NCI-H510A treated with DMSO at 0.1 percent for 48 hours (cell line): ENCODE measurements around the gene ARFGAP2.

Experiments used
- DNase-seq: peaks from one replicate; lab custom pipeline; 2025; lab: John Stamatoyannopoulos, UW

ARFGAP2 gene

DNA sequence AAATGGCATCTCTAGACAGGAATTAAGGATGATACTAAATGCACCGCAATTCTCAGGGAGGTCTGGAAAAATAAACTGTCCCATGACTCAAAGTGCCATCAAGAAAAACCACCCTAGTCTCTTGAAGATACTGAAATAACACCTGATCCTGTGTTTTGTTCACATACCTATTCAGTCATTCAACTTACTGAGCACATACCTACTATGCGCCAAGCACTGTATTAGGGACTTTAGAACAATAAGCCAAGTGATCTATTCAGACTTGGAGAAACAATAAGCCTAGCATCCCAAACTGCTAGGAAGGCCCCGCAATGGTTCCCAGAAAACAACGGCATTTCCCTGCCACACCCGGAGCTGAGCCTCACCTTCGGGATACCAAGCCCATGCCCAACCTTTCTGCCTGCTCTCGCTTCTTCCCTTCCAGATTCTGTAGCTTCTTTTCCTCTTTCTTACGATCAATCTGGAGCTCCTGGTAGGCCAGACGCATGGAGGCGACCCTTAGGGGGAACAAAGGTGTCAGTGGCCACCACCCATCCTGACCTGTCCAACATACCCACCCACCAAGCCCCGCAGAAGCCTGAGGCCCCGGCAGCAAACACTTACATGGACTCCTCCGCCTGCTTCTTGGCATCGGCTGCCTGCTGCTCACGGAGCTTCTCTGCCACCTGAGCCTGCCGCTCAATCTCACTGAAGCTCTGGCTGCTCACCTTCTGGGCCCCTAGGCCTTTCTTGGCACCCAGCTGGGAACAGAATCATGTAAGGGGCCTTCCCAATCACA, 5.4 kb downstream of the ARFGAP2 start:
- no peak for DNase-seq

DNA sequence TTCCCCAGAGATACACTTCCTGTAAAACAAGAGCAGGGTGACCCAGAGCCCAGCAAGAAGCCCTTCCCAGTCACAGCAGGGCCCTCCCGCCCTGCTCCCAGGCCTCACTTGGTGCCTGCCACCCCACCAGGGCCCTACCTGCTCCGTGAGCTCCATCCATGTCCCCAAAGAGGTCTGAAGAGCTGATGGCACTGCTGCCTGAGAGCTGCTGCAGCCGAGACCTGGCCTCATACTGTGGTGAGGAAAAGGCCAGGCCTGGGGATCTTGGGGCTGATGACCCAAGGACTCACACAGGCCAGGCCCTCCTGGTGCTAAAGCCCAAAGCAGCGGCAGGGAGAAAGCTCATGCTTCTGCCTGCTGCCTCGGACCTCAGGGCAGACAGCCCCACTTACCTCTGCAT, 10.3 kb downstream of the ARFGAP2 start:
- no peak for DNase-seq

DNA sequence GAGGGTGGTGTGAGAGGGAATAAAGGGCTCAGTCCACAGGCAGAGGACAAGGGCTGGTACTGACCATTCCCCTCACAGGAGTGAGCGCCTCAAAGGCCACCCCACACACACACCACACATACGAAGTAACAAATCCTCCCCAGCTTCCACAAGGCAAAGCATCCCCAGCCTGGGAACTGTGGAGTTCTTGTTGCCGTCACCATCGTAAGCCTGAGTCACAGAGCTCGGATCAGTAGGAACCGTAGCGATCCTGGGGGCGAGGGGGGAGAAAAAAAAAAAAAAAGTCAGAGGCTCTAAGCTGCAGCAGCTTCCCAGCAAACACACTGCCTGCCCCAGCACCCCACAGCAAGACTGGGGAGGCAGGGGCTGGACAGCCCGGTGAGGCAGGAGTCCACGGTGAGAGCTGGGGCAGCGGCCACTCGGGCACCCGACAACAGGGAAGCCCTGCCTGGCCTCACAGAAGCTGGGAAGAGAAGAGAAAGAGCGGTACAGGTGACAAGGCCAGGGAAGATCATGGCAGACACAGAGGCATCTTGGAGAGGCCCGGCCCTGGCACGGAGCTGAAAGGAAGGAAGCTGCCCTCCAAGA, 11.3 kb downstream of the ARFGAP2 start:
- DNase-seq: no peak

DNA sequence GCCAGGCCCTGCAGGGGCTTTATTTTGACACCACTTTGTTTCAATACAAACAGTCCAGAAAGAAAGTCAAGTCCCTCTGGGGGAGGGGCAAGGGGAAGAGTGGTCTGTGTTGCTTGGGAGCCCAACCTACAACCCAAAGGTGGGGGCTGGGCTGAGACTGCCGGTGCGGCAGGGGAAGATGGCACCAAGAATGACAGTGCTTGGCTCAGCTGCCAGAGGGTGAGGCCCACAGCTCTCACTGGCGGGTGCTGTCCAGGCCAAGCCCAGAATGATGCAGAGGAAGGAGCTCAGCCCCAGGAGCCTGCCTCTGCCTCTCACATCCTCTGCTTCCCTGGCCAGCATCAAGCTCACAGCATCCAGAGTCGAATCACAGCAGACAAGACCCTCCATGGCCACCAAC, 12.4 kb downstream of the ARFGAP2 start:
- no peak for DNase-seq

DNA sequence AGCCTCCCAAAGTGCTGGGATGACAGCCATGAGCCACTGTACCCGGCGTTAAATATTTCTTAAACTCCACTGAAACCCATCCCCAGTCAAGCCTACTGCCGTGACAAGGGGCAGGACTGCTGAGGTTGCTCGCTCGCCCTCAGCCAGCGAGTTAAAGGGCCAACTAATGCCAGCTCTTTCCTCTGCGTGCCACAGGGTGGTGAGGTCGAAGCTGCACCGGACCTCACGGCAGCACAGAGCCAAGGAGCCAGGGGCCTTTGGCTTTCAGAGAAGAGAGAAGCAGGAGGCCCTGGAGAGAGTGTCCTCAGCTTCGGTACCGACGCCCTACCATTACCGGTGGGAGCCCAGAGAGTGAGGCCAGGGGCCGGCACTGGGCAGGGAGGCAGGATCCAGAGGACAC, 12.8 kb downstream of the ARFGAP2 start:
- DNase-seq: no peak

DNA sequence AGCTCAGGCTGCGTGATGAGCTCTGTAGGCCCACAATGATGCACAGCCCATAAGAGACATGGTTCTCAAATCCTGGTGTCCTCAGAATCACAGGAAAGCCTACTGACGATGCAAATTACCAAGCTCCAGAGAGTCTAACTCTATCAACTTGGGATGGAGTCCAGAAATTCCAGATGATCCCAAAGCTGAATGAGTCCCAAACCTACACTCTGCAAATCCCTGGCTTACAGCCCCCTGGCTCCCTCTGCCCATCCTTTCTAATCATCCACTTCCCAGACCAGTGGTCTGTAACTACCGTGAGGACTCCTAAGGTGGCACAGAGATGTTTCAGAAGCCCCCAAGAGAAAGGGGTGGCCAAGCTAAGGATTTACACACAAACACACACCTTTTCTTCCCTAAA, 13.5 kb downstream of the ARFGAP2 start:
- no peak for DNase-seq

DNA sequence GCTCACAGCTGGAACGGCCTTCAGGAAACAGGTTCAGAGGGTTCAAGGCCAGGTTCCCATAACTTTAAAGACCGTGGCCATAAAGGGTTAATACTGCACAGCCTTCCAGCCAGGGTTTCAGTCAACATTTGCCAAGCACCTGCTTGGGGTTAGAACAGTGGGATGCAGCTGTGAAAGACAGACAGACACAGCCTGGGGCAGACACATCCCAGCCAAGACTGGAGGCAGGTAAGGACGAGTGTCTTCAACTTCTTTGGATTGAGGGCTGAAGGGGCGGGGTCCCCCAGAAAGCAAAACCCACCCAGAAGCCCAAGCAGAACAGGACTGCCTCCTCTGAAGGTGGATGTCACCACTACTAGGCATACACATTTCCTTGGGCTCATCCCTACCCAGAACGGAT, 14.3 kb downstream of the ARFGAP2 start:
- no peak for DNase-seq

DNA sequence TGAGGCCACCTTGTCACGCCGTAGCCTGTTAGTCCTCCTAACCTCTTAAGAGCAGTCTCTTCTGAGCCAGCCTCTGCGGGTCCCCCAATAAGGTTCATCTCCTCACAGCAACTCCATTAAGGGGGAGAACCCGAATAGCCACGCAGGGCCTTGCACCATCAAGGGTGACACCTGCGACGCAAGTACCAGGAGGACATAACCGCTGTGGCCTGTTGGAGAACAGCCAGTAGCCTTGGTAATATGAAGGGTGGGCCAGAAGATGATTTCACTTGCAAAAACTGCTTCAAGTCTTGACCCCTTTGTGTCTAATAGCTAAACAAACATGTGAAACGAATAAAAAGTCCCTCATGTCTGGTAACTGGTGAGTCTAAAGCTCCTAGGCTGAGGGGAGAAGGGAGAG, 14.8 kb downstream of the ARFGAP2 start:
- DNase-seq: no peak

DNA sequence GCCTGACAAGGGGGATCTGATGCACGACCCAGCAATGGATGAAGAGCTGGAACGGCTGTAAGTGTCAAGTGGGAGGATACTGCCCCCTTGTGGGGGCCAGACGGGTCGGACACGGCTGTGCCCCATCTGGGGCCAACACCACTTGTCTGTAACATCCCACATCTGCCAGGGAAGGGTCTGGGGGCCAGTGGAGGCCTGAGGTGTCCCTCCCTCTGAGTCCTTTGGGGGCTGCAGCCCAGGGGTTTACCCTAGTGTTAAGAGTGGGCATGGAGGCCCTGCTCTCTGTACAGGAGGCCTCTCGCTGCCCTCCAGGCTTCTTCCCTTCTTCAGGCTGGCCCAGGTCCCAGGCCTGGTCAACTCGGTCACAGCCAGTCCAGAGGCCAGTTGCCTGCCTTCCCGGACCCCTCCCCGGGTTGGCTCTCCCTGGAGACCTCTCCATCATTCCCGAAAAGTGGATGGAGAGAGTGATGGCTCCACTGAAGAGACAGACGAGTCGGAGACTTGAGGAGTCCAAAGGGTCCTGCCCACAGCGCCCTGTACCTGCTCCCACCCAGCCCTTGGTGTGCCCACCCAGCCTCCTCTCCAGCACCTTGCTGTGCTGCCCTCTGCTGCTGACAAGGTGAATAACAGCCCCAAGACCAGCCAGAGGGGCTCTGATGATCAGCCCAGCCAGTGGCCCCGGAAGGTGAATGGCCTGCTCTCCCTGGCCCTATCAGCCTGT, 15.4 kb downstream of the ARFGAP2 start:
- no peak for DNase-seq

DNA sequence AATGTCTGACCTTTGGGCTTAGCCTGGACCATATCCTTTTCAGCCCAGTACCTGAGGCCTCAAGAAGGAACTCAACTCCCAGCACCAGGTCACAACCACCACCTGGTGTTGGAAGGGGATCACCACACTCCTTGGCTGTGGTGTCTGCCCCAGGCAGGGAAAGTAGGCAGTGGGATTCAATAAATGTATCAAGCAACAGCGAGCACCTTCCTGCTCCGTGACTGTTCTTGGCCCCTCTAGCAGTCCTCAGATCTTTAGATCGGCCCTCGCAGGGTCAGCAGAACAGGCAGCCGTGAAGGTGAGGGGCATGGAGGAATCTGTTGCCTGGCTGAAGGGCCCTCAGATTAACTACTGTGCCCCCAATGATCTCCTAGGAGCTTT, 15.9 kb downstream of the ARFGAP2 start:
- DNase-seq: no peak

DNA sequence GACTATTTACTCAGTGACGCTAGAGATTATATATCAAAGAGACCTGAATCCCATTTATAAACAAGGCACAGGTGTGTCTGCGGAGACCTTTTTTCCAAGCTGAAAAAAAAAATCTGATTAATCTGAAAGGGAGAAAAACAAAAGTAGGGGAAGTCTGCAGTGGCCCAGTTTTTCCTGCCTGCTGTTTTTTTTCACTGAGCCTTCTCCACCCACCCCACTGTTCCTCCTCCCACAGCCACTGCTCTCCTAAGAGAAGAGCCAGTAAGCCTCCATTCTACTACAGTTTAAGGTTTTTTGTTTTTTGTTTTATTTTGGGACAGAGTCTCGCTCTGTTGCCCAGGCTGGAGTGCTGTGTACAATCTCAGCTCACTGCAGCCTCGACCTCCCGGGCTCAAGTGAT, 18.4 kb downstream of the ARFGAP2 start:
- DNase-seq: no peak

DNA sequence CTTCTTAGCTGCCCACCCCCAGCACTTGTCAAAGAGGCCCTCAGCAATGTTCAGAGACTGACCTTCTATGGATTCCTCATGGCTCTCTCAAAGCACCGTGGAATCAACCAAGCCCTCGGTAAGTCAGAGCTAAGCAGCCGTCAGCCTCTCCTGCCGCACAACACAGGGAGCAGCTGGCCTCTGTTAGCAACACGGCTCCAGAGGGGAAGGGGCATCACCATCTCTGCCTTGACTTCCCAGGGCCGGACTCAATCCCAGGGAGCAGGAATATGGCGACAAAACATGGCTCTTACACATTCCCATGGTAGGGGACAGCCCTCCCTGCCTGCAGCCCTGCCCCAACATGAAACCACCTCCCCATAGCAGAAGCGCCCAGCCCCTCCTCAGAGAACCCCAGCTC, 18.9 kb downstream of the ARFGAP2 start:
- DNase-seq: no peak

DNA sequence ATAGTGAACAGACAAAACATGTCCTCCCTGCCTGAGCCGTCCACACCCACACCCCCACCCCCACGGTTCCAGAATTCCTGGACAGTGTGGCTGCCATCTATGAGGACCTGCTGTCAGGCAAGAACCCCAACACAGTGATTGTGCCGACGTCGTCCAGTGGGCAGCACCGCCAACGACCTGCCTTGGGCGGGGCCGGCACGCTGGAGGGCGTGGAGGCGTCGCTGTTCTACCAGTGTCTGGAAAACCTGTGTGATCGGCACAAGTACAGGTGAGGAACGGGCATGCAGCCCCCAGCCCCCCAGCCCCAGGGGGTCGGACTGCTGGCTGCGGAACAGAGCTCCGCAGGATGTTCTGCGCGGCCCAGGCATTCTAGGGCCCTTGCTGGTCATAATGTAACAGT, 19.7 kb downstream of the ARFGAP2 start:
- no peak for DNase-seq

DNA sequence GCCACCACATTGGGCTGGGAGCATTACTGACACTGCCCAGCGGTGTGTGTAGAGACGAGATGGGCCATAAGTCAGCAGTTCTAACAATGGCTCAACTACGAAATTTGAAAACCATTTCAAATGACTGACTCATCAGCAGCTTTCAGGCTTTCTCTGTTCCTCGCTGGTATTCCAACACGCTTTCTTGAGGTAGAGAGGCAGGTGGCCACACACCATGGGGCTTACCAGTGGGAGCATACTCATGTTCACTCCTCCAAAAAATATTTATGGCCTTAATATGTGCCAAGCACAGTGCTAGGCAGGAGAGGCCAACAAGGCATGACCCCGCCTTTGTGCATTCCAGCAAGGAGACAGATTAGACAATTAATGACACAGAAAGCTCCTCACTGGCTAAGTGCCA, 20.3 kb downstream of the ARFGAP2 start:
- DNase-seq: no peak

DNA sequence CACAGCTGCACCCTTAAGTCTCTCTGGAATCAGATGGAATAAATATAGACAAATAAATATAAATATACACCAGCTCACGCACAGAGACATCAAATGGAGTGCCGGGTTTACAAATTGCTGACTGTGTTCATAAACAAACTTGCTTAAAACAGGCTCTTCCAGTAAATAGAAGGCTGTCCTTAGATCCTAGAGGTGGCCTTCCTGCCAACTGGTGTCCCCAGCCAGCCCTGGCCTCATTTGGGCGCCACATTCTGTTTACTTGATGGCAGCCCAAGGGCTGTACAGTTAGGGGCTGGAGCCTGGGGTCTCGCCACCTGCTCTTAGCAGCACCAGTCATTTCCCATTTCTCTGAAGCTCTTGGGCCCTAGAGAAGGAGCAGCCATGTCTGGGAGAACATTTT, 20.8 kb downstream of the ARFGAP2 start:
- no peak for DNase-seq

DNA sequence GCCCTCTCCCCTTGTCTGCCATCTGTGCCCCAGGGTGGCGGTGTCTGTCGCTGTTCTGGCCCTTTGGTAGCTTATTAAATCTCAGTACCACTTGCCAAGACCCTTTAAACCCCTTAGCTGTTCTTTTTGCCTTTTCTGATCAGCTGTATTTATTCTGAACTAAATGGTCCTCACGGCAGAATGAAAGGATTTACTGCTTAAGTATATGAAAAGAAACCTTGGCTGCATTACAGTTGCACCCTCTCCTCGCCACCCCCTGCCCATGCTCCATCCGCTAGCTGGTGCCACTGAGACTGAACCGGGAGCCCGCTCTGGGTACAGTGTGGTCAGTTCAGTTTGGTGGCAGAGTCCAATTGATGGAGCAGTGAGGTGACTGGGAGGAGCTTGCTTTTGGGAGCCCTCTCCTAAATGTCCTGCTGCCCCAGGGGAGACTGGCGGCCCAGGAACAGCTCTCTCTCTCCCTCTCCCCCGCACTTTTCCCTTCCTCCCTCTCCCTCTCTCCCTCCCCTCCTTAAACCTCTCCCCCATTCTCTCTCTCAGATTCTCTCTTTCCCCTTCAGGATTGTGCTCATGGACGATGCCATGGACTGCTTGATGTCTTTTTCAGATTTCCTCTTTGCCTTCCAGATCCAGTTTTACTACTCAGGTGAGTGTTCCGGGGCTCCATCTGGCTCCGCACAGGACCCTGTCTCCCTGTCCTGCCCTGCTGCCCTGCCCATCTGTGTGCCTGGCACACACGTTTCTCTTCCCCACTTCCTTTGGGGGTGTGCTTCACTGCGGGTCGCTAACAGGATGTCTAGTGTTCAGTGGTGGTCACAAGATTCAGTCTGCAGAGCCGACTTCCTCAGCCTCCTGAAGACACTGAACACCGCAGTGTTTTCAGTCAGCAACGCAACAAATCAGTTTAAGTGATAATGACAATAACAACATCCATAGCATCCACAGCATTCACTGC, 21.8 kb downstream of the ARFGAP2 start:
- DNase-seq: no peak

DNA sequence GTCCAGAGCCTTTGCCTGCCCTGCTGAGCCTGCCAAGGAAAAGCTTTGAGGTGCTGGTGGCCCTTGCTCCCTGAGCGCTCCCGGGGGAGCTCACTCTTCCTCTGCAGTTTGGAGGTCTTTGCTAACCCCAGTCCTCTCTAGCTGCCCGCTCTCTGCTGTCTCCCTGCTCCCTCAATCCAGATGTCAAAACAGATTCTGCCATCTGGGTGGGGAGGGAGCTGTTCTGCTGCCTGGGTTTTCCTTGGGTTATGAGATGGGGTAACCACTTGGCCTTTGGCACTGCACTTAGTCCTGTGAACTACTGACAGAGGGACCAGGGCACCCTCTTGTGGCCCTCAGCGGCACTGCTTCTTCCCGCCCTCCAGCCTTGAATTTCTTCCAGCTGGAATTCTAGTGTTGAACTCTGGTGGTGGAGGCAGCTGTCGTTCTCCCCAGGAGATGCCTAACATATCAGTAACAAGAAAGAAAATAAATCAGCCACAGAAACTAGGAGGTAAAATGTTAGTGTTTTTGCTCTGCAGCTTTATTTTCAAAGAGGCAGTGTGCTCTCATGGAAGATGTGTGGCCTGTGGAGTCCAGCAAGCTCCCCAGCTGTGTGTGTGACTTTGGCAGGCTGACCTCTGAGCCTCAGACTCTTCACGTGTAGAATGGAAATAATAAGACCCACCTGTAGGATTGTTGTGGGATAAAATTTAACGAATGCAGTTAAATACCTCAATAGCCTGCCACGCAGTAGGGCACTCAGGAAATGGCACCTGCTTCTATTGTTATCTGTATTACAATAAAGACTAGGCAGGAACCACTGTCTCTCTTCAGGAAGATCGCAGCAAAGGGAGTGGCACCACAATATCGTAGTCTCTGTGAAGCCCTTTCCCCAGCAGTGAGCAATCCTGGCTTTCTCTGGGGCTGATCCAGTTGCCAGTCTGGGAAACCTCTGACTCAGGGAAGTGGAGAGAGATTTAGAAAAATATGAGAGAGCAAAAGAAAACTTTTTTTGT, 23.4 kb downstream of the ARFGAP2 start:
- peak; percentile 28 for DNase-seq

DNA sequence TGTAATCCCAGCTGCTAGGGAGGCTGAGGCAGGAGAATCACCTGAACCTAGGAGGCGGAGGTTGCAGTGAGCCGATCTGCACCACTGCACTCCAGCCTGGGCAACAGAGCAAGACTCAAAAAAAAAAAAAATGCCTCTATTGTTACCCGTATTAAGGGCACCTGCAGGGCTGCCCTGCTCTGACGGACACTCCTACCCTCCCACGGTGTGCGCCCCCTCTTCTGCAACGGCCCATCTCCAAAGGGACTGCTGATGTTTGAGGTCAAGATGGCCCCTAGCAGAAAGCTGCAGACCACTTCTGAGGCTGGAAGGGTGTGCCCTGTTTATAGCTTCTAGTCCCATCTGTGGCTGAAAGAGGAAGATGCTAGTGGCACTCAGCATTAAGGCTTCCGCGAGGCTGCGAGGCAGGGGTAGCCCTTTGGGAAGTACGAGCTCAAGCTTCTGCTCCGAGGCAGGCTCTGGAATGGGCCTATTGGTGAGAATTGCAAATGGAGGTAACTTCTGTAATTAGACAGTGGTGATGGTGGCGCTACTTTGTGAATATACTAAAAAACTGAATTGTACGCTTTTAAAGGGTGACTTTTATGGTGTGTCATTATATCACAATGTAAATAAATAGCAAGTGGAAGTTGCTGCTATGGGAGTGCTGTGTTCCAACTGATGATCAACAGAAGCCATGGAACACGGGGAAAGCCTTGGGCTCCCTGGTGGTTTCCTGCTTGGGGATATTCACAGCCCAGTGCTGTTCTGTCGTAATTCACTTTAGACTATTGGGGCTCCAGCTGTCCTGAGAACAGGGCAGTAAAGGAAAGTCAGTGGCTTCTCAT, 24.3 kb downstream of the ARFGAP2 start:
- no peak for DNase-seq

DNA sequence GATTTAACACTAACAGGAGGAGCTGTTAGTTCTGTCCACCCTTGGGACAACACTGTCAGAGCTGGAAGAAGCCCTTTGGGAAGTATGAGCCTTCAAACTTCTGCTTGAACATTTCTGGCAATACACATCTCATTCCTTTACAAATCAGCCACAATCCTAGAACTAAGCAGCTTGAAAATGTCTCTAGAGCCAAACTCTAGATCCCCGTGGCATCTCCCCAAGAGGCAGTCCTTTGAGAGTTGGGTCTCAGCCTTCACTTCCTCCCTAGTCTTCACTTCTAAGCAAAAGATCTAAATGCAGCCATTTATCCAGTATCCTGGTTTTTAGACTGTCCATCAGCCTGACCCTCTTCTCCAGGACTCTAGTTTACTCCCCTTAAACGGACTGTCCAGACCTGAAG, 26.9 kb downstream of the ARFGAP2 start:
- DNase-seq: no peak

DNA sequence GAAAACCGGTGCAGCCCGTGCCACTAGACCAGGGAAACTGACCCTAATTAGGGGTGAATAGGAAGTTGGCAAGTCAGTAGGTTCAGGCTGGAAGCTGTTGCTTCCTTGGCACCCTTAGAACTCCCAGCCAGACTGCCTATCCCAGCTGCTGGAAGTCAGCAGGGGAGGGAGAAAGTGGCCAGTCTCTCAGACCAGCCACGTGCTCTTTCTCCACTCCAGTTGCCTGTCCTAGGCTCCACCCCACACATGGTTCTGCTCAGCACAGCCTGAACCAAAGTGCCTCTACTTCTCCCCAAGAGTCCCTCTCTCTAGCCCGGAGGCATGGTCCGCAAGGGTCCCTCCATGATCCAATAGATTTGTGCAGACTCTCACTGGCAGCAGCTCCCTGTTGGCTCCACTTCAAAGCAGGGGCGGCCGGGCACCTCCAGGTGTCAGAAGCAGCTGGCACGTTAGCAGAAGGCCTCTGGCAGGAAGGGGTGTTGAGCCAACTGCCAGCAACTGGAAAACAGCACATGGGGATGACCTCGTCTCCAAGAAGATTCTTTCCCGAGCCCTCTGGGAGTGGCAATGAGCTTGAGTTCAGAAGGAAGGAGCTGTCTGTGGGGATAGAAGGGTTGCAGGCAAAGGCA, 27.7 kb downstream of the ARFGAP2 start:
- no peak for DNase-seq
